Stimulated activated CD8-positive, alpha-beta memory T cell treated with anti-CD3 and anti-CD28 coated beads, Interleukin-12 subunit alpha, Interleukin-12 subunit beta, amount 100 ng/mL, for 24 hours (primary cell): ENCODE results near the gene ADORA3.

Source experiments
- DNase-seq: peaks from one replicate; pipeline ENCODE4 v3.0.0-alpha.2; 2020; ENCODE audit errors: extremely low read depth

ADORA3 gene

DNA sequence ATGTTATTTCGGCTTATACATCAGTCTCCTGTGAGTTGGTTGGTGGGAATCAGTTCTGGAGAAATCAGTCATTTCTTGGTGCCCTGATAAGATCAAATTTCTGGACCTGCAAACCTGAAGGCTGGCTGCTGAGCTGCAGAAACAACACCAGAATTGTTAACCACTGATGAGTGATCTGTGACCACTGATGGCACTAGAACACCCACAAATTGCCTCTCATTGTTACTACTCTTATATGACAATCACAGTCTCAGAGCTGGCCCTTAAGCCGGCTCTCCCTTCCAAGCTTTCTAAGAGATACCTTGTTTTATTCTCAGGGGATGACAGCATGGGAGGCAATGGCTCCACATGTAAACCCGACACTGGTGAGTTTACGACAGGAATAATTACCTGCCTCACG is 27.7 kb downstream of the ADORA3 start:
- DNase-seq: no peak

- DNase-seq: no peak
Measured at GRCh38 chr1:111474521-111474920, 28.9 kb downstream of the ADORA3 start.

GRCh38 chr1:111474106-111474505 is 29.3 kb downstream of the ADORA3 start:
- no peak for DNase-seq

GRCh38 chr1:111471538-111471937 is 31.9 kb downstream of the ADORA3 start:
- DNase-seq: no peak

GRCh38 chr1:111471012-111471411 is 32.4 kb downstream of the ADORA3 start:
- no peak for DNase-seq

DNA sequence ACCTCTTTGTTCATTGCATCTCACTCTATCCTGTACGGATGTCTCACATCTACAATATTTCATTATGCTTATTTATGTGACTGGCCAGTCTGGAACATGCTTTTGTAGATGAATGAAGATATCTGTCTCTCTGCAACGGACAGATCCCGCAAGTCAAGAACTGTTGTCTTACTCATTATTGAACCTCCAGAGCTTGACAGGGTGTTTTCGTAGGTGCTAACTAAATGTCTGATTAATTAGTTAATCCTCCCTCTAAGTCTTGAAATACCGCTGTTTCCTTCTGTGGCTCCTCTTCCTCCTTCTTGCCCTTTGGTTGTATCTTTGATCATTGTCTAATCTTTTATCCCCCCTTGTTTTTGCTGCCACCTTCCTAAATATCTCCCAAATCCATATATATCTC is 32.8 kb downstream of the ADORA3 start:
- DNase-seq: no peak

DNA sequence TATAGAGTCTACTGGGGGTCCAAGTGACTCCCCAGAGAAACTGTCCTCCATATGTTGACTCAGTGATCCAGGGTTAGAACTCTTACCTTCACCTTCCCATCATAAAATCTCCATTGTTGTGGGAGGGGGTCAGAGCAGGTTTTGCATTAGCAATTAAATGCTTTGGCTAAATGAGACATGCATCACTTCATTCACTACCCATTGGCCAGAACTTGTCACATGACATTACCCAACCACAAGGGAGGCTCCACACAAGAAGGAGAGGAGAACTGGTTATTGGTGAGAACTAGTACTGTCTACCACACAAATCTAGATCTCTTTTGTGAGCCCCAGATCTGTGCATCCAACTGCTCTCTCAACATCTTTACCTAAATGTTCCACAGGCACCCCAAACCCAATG is 33.9 kb downstream of the ADORA3 start:
- no peak for DNase-seq

DNA sequence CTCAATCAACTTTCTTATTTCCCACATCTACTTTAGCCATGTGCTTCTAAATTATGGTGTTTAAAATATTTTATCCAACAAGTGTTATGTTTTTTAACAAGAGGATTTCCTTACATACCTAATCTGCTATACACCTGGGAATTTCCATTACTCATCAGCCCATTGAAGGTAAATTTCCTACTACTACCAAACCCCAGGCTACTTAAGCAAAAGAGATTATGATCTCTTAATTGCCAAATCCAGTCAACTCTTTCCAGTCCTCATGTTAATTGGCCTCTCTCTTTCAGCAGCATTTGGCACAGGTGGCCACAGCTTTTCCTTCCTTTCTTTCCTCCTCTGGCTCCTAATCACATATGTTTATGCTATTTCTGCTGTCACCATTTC is 34.7 kb downstream of the ADORA3 start:
- DNase-seq: no peak

DNA sequence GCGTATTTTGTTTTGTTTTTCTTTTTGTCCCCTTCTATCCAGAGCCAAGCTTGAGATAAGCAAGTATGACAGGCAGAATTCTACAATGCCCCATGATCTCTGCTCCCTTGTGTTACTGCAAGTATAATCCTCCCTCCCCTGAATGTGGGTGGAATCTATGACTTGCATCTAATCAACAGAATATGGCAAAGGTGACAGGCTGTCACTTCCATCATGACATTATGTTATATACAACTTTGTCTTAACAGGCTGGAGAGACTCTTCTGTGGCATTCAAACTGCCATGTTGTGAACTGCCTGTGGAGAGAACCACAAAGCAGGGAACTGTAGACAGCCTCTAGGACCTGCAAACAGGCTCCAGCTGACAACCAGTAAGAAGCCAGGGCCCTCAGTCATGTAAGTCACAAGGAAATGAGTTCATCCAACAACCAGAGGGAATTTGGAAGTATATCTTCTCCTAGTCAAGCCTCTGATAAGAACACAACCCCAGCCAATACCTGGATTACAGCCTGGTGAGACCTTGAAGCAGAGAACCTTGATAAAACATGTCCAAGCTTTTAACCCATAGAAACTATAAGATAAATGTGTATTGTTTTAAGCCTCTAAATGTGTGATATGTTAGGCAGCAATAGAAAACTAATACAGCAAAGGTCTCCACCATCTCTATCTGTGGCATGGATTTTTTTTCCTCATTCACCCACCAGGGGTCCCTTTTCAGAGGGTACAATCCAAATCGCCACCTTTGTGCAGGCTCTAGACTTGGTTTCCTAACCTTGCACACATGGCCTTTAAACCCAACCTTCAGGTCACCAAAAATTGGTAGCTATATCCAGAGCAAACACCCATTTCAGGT is 35.3 kb downstream of the ADORA3 start:
- no peak for DNase-seq

- no peak for DNase-seq
Measured at GRCh38 chr1:111466480-111466879, 37.0 kb downstream of the ADORA3 start.

- no peak for DNase-seq
Measured at GRCh38 chr1:111465754-111466153, 37.7 kb downstream of the ADORA3 start.

GRCh38 chr1:111463029-111463683 is 40.3 kb downstream of the ADORA3 start:
- no peak for DNase-seq

DNA sequence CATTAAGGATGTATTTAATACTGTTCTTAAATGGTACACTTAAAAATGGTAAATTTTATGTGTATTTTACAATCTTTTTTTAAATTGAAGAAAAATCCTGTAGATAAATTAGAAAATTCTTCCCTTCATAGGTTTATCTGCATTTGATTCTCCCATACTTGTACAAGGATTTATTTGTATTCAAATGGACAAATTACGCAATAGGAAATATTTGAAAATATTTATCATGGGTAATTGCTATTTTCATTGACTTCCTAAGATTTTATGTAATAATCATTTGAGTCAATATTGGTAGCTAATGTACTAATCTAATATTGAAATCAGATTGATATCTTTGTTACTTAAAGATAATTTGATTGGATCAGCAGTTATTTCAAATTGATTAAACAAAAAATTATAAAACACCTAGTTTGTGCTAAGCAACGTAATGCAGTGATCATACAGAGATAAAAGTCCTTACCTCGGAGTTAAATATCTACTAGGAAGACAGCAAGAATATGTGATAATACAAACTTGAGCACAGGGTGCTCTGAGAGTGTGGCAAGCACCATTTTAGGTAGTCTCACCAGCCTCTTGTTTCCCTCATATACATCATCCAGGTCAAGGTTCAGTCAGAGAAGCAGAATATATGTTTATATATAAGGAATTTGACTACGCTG is 40.9 kb downstream of the ADORA3 start:
- DNase-seq: no peak

- no peak for DNase-seq
Measured at GRCh38 chr1:111461765-111462164, 41.7 kb downstream of the ADORA3 start.

DNA sequence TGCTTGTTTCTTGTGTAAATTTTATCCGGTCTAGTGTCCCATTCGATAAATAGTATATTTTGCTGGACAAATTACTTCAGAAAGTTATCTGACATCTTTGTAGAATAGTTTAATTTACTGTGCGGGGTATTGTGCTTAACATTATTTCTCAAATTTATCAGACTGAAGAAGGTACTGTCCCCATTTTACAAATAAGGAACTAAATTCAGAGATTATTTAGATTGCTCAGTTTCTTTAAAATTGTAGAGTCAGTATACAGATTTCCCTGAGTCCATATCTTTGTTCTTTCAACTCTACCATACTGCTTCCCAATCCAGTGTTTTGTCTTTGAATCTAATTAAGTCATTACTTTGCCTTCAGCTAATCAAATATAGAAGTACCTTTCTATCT is 47.8 kb downstream of the ADORA3 start:
- no peak for DNase-seq

DNA sequence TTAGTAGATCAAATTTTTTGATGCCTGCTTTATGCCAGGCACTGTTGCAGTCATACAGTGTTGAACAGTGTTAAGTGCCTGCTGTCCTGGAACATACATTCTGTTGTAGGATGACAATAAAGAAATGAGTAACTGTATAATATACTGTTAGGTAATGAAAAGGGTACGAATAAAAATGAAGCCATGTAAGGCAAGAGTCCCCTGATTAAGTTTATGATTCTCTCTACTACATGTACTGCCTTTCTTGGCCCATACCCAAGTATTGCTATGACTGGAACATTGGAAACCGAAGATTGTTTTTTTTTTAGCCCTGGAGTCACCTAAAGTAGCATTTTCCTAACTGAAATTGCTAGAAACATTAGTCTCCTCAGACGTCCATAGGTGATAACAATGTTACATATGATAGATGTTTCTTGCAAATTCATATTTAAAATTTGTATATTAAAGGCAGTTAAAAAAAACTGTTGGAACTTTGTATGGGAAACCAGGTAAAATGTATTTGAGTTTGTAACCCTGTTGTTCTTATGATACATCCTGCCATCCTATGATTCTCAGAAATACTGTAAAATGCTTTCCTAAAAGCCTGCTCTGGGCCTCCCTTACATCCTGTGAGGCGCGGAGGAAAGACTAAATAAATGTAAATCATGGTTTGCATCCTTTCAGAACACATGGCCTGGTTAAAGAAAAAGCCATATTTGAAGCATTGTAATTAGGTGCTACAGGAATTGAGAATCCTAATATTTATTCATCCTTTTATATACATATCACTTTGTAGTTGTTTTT is 48.4 kb downstream of the ADORA3 start:
- DNase-seq: no peak

- DNase-seq: no peak
Measured at GRCh38 chr1:111453706-111454105, 49.7 kb downstream of the ADORA3 start.

DNA sequence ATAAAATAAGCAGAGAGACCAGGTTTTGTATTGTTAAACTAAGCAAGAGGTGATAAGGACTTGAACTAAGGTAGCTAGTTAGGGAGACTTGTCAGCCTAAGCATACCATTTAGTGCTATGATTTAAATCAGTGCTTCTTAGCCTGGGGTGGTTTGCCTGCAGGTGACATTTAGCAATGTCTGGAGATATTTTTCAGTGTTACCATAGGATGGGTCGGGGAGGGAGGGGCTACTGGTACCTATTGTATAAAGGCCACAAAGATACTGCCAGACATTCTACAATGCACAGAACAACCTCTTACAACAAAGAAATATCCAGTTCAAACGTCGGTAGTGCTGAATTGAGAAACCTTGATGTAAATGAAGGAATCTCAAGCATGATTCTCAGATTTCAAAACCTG is 50.9 kb downstream of the ADORA3 start:
- DNase-seq: no peak

DNA sequence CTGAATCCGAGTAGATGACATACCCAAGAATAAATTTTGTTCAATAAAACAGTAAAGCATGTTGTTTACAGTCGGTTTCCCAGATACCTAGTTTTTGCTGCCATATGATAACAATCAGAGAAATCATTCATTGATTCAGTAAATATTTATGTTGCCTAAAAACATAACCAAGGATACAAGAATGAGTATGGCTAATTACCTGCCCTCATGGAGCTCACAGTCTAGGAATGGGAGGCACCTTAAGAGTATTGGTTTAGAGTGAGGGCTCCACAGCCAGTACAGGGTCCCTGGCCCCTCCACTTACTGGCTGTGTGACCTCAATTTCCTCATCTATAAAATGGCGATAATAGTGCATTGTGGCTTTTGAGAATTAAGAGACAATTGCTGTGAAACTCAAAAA is 53.2 kb downstream of the ADORA3 start:
- no peak for DNase-seq

- no peak for DNase-seq
Measured at GRCh38 chr1:111449703-111450017, 53.8 kb downstream of the ADORA3 start.
